Neural cell (in vitro differentiated cells): Measurements from ENCODE around the gene RUNX1. TPM values are rescaled to one million over a fixed set of nuclear protein-coding genes. Genes with fewer than 3 reads are reported as not detected.

Source experiments
- H2AFZ ChIP-seq: fragments of 200-600, 300-800 bp; sonication (generic), shearing (Covaris generic); 2 replicates; pipeline ENCODE4 v1.6.0; 2014; ENCODE audit warnings: low read depth, mild to moderate bottlenecking, antibody characterized with exemption, low read length, moderate library complexity
- H3F3A ChIP-seq: fragments of 200-600 bp; shearing (Covaris generic); 2 replicates; pipeline ENCODE4 v1.6.1; 2016; ENCODE audit warnings: mild to moderate bottlenecking, moderate library complexity, mixed read lengths, antibody characterized with exemption, low read length; ENCODE audit not compliant: insufficient read depth, poor library complexity, severe bottlenecking
- H3K27ac ChIP-seq: fragments of 200-600, 300-800 bp; sonication (generic), shearing (Covaris generic); 2 replicates; pipeline ENCODE4 v1.5.1; 2014; ENCODE audit warnings: mild to moderate bottlenecking, low read length, moderate library complexity
- H3K27me3 ChIP-seq: fragments of 300-800, 200-600 bp; sonication (generic), shearing (Covaris generic); 2 replicates; pipeline ENCODE4 v1.6.0; 2014; ENCODE audit warnings: mild to moderate bottlenecking, low read depth, low read length, moderate library complexity; ENCODE audit not compliant: insufficient read depth
- H3K36me3 ChIP-seq: fragments of 300-800, 200-600 bp; sonication (generic), shearing (Covaris generic); 2 replicates; pipeline ENCODE4 v1.5.1; 2014; ENCODE audit warnings: mild to moderate bottlenecking, antibody characterized with exemption, low read length, moderate library complexity; ENCODE audit not compliant: insufficient read depth
- H3K4me2 ChIP-seq: fragments of 300-800, 200-600 bp; sonication (generic), shearing (Covaris generic); 2 replicates; pipeline ENCODE4 v1.6.0; 2014; ENCODE audit warnings: mild to moderate bottlenecking, low read length
- H3K4me3 ChIP-seq: fragments of 300-800, 200-600 bp; sonication (generic), shearing (Covaris generic); 2 replicates; pipeline ENCODE4 v1.5.1; 2014; ENCODE audit warnings: mild to moderate bottlenecking, low read length, moderate library complexity
- H3K79me2 ChIP-seq: fragments of 200-600 bp; shearing (Covaris generic); replicated peaks from 2 replicates; pipeline ENCODE4 v1.6.0; 2014; ENCODE audit warnings: mild to moderate bottlenecking, low read length, moderate library complexity; ENCODE audit not compliant: insufficient read depth
- H3K9ac ChIP-seq: fragments of 300-800, 200-600 bp; sonication (generic), shearing (Covaris generic); 2 replicates; pipeline ENCODE4 v1.6.1; 2016; ENCODE audit warnings: mild to moderate bottlenecking, low read length, mixed read lengths
- H3K9me2 ChIP-seq: fragments of 200-600 bp; shearing (Covaris generic); 2 replicates; pipeline ENCODE4 v1.6.1; 2016; ENCODE audit warnings: mild to moderate bottlenecking, low read length, mixed read lengths; ENCODE audit not compliant: insufficient read depth
- H3K9me3 ChIP-seq: fragments of 200-600, 300-800 bp; sonication (generic), shearing (Covaris generic); 2 replicates; pipeline ENCODE4 v1.6.1; 2016; ENCODE audit warnings: mild to moderate bottlenecking, mixed run types, low read length, moderate library complexity, mixed read lengths
- H4K20me1 ChIP-seq: fragments of 200-600 bp; shearing (Covaris generic); 2 replicates; pipeline ENCODE4 v1.6.1; 2016; ENCODE audit warnings: mild to moderate bottlenecking, mixed run types; ENCODE audit not compliant: insufficient read depth
- CTCF ChIP-seq: fragments of 450-650 bp; IDR thresholded peaks from 2 replicates; pipeline ENCODE4 v1.5.1; 2014; ENCODE audit warnings: antibody characterized with exemption, mild to moderate bottlenecking, moderate library complexity; ENCODE audit not compliant: poor library complexity, severe bottlenecking
- EP300 ChIP-seq: fragments of 450-650 bp; conservative IDR thresholded peaks from 2 replicates; pipeline ENCODE4 v1.6.1; 2014; ENCODE audit warnings: antibody characterized with exemption, mild to moderate bottlenecking, moderate library complexity; ENCODE audit not compliant: poor library complexity, severe bottlenecking
- EZH2 ChIP-seq: fragments of 200-600, 300-800 bp; shearing (Covaris generic), sonication (generic); IDR thresholded peaks from 2 replicates; pipeline ENCODE4 v1.6.1; 2014; ENCODE audit warnings: antibody characterized with exemption, low read length, borderline replicate concordance, mild to moderate bottlenecking; ENCODE audit not compliant: insufficient read depth, poor library complexity, severe bottlenecking
- MXI1 ChIP-seq: fragments of 450-650 bp; conservative IDR thresholded peaks from 2 replicates; pipeline ENCODE4 v1.6.1; 2014; ENCODE audit warnings: antibody characterized with exemption, mild to moderate bottlenecking; ENCODE audit not compliant: poor library complexity, severe bottlenecking
- POLR2AphosphoS5 ChIP-seq: IDR thresholded peaks from 2 replicates; pipeline ENCODE4 v1.6.1; 2012
- RAD21 ChIP-seq: fragments of 450-650 bp; conservative IDR thresholded peaks from 2 replicates; pipeline ENCODE4 v1.6.1; 2014; ENCODE audit warnings: antibody characterized with exemption, mild to moderate bottlenecking, moderate library complexity
- REST ChIP-seq: IDR thresholded peaks from 2 replicates; pipeline ENCODE4 v1.6.1; 2012; ENCODE audit warnings: borderline replicate concordance
- SMC3 ChIP-seq: fragments of 450-650 bp; conservative IDR thresholded peaks from 2 replicates; pipeline ENCODE4 v1.6.1; 2014; ENCODE audit warnings: antibody characterized with exemption, mild to moderate bottlenecking, moderate library complexity; ENCODE audit not compliant: poor library complexity
- TAF1 ChIP-seq: IDR thresholded peaks from 2 replicates; pipeline ENCODE4 v1.6.1; 2012; ENCODE audit warnings: low read depth
- polyA plus RNA-seq: library from polyadenylated mRNA; depleted of rRNA; stranded (reverse); fragments of >200 nt; gene quantifications from 2 replicates; pipeline ENCODE4 v1.2.3, GENCODE V29; 2014

The RUNX1 gene
- polyA plus RNA-seq, 1 donor from 2014 or later, result not detected

GRCh38 chr21:34815831-34816705 lies 233.0 kb downstream of the RUNX1 start:
- Histone ChIP-seq H3K27me3 (no peaks in the 10 kb centered on the region), H2AFZ (no peak overlapping the region), H3K27ac (no peak overlapping the region), H3F3A (no peaks in the 10 kb centered on the region), H3K4me3 (no peak overlapping the region), H3K36me3 (no peaks in the 10 kb centered on the region), H3K9me2 (no peaks in the 10 kb centered on the region), H3K4me2 (no peak overlapping the region), H3K9me3 (no peaks in the 10 kb centered on the region), H4K20me1 (no peaks in the 10 kb centered on the region), H3K79me2 (no peaks in the 10 kb centered on the region), H3K9ac (no peak overlapping the region)
- TF ChIP-seq REST (no peak), EP300 (no peak), CTCF (no peak), SMC3 (no peak), MXI1 (no peak), EZH2 (no peak), TAF1 (no peak), POLR2AphosphoS5 (no peak), RAD21 (no peak)

GRCh38 chr21:34814529-34814951 lies 234.6 kb downstream of the RUNX1 start:
- H2AFZ ChIP-seq, result no peak overlapping the region
- no peaks in the 10 kb centered on the region for H4K20me1 ChIP-seq
- no peak overlapping the region for H3K27ac ChIP-seq
- no peaks in the 10 kb centered on the region for H3K27me3 ChIP-seq
- H3K79me2 ChIP-seq, result no peaks in the 10 kb centered on the region
- no peaks in the 10 kb centered on the region for H3K9me3 ChIP-seq
- H3K9ac ChIP-seq, result no peak overlapping the region
- no peaks in the 10 kb centered on the region for H3K36me3 ChIP-seq
- no peaks in the 10 kb centered on the region for H3F3A ChIP-seq
- H3K4me3 ChIP-seq, result no peak overlapping the region
- TF ChIP-seq POLR2AphosphoS5, result no peak
- no peak for TF ChIP-seq MXI1
- no peak for TF ChIP-seq EP300
- no peak for TF ChIP-seq SMC3
- TF ChIP-seq EZH2, result no peak
- no peak for TF ChIP-seq TAF1
- no peak for TF ChIP-seq REST
- TF ChIP-seq RAD21, result no peak
- H3K4me2 ChIP-seq, result no peak overlapping the region
- no peaks in the 10 kb centered on the region for H3K9me2 ChIP-seq
